Measurements from ENCODE around the gene CYP4A22.

CYP4A22 gene

DNA sequence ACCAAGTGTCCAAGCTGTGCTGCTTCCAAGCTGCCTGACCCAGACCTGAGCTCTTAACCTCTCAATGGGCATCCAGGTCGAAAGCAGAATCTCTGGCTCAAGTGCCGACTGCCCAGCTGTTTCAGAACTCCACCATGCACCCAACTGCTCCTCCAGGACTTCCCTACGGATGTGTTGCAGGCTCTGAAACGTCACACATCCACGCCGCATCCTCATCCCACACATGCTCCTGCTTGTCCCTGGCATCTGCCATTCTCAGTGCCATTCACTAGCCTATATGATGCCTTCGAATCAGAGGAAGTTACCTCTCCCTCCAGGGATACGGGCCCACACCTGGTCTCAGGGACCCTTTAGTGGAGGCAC lies 41.4 kb downstream of the CYP4A22 start:
- H3K27ac ChIP-seq = no peak overlapping the region; the same call in 1 of the 2 replicates
- TF ChIP-seq ZFX (IDR thresholded peaks at IDR 0.05) = no peak
- TF ChIP-seq, protein P1, sequence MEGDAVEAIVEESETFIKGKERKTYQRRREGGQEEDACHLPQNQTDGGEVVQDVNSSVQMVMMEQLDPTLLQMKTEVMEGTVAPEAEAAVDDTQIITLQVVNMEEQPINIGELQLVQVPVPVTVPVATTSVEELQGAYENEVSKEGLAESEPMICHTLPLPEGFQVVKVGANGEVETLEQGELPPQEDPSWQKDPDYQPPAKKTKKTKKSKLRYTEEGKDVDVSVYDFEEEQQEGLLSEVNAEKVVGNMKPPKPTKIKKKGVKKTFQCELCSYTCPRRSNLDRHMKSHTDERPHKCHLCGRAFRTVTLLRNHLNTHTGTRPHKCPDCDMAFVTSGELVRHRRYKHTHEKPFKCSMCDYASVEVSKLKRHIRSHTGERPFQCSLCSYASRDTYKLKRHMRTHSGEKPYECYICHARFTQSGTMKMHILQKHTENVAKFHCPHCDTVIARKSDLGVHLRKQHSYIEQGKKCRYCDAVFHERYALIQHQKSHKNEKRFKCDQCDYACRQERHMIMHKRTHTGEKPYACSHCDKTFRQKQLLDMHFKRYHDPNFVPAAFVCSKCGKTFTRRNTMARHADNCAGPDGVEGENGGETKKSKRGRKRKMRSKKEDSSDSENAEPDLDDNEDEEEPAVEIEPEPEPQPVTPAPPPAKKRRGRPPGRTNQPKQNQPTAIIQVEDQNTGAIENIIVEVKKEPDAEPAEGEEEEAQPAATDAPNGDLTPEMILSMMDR (conservative IDR thresholded peaks at IDR 0.05) = no peak

DNA sequence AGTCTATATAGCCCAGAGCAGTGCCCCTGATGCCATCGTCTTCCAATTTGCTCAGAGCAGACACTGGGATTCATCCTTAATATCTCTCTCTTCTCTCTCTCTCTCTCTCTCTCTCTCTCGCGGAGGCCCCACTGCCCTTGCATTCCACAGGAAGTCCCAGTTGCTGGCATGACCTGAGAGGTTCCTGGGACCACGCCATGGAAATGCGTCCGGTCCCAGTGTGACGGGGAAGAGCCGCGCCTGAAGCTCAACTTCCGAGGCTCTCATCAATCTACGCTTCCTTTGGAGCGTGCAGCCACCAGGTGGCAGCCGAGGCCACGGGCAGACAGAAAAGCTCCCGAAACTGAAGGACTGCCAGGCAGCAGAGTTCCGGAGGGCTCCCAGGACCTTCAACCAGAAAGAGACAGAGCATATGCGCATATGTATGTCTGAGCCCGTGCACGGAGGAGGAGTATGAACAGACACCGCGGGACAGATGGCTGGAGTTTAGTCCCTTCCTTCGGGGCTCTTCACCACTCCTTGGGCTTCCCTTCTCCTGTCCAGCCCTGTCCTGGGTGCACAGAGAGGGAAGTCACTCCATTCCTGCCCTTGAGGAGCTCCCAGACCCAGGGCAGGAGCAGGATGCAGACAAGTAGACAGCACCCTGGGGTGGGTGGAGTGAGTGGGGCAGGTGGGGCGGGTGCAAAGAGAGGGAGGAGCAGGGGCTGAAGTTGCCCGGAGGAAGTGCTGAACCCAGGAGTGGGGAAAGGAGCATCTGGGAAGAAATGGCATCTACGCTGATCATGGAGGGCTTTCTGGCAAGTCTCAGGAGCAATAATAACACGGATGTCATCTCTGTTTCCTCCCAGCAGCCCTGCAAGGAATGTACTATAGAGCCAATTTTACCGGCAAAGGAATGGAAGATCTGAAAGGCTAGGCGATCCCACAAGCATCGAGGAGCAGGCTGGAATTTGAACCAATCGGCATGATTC lies 42.1 kb downstream of the CYP4A22 start:
- H3K27ac ChIP-seq = peak overlapping the region; percentile 61
- TF ChIP-seq ZFX (IDR thresholded peaks at IDR 0.05) = no peak
- TF ChIP-seq, protein P1 (conservative IDR thresholded peaks at IDR 0.05) = peak; percentile 91

DNA sequence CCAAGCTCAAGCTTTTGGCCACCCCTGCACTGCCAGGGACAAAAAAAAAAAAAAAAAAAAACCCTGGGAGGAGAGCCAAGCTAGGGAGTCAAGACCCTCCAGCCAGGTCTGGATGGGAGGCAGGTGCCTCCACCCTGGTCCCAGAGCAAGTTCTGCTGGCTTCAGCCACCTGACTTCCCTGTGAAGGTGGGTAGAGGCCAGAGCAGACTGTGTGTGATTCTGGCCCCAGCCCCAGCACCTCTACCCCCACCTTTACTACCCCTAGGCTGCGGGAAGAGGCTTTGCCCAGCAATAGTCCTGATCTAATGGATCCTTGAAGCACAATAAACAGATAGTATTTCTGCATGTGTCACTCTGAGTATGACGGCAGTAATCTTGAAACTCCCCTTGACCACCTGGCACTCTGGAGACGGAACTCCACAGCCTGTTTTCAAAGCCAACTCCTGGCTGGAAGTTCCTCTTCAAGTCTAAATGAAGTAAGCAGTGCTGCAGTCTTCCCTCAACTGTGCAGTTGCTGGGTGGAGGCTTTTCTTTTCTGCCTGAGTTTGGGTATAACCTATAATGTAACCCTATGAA lies 42.8 kb downstream of the CYP4A22 start:
- peak overlapping the region; percentile 61 for H3K27ac ChIP-seq
- TF ChIP-seq ZFX (IDR thresholded peaks at IDR 0.05) = no peak
- TF ChIP-seq, protein P1 (conservative IDR thresholded peaks at IDR 0.05) = no peak

DNA sequence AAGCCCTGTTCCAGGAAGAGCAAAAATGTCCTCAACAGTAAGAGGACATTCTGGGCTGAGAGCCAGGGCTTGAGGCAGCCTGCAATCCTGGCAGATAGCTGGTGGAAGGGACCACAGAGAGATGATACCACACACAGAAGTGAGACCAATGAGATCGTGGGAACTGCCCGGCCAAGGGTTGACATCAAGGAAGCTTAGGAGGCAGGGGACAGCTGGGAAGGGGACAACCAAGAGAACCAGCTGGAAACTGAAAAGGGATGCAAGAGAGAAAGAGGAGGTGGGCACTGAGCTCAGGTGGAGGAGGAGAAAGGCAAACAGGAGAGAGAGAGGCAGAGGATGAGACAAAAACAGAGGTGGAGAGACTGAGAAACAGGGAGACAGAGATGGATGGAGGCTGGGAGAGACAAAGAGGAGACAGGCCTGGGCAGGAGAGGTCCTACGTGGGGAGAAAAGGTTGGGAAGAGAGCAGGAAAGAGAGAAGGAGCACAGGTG lies 43.4 kb downstream of the CYP4A22 start:
- H3K27ac ChIP-seq = no peak overlapping the region; the same call in 1 of the 2 replicates
- no peak for TF ChIP-seq ZFX (IDR thresholded peaks at IDR 0.05)
- TF ChIP-seq, protein P1 (conservative IDR thresholded peaks at IDR 0.05) = no peak

DNA sequence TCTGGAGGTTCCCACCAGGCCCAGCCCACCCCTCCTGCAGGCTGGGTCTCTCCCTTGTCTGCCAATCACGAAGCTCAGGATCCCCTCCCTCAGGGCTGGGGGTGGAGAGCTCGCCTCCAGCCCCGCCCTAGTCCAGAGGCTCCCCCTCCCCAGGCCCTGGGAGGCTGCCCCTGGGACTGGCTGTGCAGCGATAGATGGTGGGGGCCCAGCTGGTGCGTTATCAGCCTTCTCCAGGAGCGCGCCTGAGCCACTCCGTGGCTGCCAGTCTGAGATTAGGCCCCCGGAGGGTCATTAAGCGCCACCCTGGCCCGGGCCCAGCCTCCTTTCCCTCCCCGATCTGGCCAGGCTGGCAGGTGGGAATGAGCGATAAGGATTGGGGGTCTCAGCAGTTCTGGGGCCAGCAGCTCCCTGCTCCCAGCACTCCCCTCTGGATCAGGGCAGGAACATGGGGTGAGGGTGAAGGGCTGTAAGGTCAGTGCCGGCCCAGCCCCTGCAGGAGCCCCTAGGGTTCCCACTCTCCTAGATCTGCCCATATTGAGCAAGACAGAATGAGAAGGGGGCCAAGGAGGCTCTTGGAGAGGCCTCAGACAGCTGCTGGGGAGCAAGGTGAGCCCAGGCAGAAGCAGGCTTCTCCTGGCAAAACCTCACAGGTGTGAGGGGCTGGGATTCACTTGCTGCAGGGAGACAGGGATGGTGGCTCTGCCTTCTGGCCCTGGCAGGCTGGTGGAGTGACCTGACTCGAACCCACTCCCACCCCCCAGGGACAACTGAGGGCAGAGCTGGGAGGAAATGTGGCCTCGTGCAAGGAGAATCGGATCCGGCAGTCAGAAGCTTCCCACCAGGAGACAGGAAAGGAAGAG lies 44.1 kb downstream of the CYP4A22 start:
- no peak for TF ChIP-seq ZFX (IDR thresholded peaks at IDR 0.05)
- TF ChIP-seq, protein P1 (conservative IDR thresholded peaks at IDR 0.05) = no peak
- no peak overlapping the region for H3K27ac ChIP-seq

DNA sequence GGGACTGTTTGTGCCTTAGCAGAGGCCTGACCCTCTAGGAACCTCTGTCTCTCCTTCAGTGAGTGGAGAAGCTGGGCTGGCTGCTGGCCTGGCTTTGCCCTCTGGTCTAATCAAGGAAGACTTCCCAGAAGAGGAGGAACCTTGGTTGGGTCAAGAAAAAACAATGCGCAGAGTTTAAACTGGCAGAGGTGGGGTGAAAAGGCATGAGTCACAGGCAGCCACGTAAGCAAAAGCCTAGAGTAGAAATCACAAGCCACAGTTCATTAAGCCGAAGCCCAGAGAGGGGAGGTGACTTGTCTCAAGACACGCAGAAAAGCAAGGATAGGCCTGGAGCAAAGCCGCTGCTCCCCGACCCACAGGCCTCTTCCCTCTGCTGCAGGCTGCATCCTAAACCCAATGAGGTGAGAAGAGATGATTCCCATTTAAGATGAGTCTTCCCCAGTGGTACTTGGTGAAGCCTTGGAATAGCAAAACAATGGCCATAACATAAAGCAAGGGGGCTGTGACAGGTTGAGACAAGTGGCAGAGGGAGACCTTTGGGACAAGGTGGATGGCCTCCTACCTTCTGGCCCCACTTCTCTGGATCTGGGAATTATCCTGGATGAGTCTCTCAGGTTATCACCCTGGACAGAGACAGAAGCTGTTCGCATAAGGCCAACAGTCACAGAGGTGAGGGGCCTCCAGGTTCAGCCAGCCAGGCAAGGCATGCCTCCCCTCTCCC lies 44.9 kb downstream of the CYP4A22 start:
- TF ChIP-seq, protein P1 (conservative IDR thresholded peaks at IDR 0.05) = no peak
- TF ChIP-seq ZFX (IDR thresholded peaks at IDR 0.05) = no peak
- no peak overlapping the region for H3K27ac ChIP-seq
